Endothelial cell of hepatic sinusoid (primary cell): ENCODE data around the gene TAS2R1.
"Not testable (repeated sequence)": the region's sequence is repeated elsewhere in the genome, so short reads cannot be mapped to it uniquely, and the experiment has no call there.

Source experiments
- in situ Hi-C: cut with HindIII; loops from 2 replicates; pipeline ENCODE4 v1.10.0; 2017; ENCODE audit warnings: low sequenced_read_pairs

Gene TAS2R1

GRCh38 chr5:9623661-9624060 lies 6.5 kb downstream of the TAS2R1 start:
- in situ Hi-C loops = no loop called here

- in situ Hi-C loops = no loop called here
These were observed 7.2 kb downstream of the TAS2R1 start for GRCh38 chr5:9622971-9623421.

- in situ Hi-C loops = no loop called here
These were observed 8.7 kb downstream of the TAS2R1 start for GRCh38 chr5:9621379-9621903.

- in situ Hi-C loops = no loop called here
These were observed 10.6 kb downstream of the TAS2R1 start for GRCh38 chr5:9619331-9620092.

GRCh38 chr5:9617739-9618504 lies 12.2 kb downstream of the TAS2R1 start:
- in situ Hi-C loops = no loop called here

GRCh38 chr5:9617221-9617620 lies 12.9 kb downstream of the TAS2R1 start:
- in situ Hi-C loops = no loop called here

GRCh38 chr5:9615331-9615730 lies 14.8 kb downstream of the TAS2R1 start:
- in situ Hi-C loops = no loop called here

GRCh38 chr5:9613360-9613759 lies 16.8 kb downstream of the TAS2R1 start:
- in situ Hi-C loops = no loop called here

- in situ Hi-C loops = no loop called here
These were observed 19.2 kb downstream of the TAS2R1 start for GRCh38 chr5:9610969-9611368.

- in situ Hi-C loops = no loop called here
These were observed 19.8 kb downstream of the TAS2R1 start for GRCh38 chr5:9610364-9610763.

GRCh38 chr5:9608093-9608492 lies 22.1 kb downstream of the TAS2R1 start:
- in situ Hi-C loops = no loop called here

- in situ Hi-C loops = no loop called here
These were observed 24.9 kb downstream of the TAS2R1 start for GRCh38 chr5:9605041-9605838.

- in situ Hi-C loops = no loop called here
These were observed 25.7 kb downstream of the TAS2R1 start for GRCh38 chr5:9604416-9604815.

GRCh38 chr5:9601055-9601739 lies 29.0 kb downstream of the TAS2R1 start:
- in situ Hi-C loops = no loop called here

GRCh38 chr5:9599391-9599790 lies 30.8 kb downstream of the TAS2R1 start:
- in situ Hi-C loops = no loop called here

- in situ Hi-C loops = not testable (repeated sequence)
These were observed 31.8 kb downstream of the TAS2R1 start for GRCh38 chr5:9598329-9598728.

GRCh38 chr5:9597322-9597721 lies 32.8 kb downstream of the TAS2R1 start:
- in situ Hi-C loops = not testable (repeated sequence)

GRCh38 chr5:9596824-9597223 lies 33.3 kb downstream of the TAS2R1 start:
- in situ Hi-C loops = no loop called here

- in situ Hi-C loops = no loop called here
These were observed 33.9 kb downstream of the TAS2R1 start for GRCh38 chr5:9596171-9596780.

- in situ Hi-C loops = no loop called here
These were observed 35.2 kb downstream of the TAS2R1 start for GRCh38 chr5:9594913-9595312.
